Measurements from ENCODE around the gene CLDN4.

The CLDN4 gene

DNA sequence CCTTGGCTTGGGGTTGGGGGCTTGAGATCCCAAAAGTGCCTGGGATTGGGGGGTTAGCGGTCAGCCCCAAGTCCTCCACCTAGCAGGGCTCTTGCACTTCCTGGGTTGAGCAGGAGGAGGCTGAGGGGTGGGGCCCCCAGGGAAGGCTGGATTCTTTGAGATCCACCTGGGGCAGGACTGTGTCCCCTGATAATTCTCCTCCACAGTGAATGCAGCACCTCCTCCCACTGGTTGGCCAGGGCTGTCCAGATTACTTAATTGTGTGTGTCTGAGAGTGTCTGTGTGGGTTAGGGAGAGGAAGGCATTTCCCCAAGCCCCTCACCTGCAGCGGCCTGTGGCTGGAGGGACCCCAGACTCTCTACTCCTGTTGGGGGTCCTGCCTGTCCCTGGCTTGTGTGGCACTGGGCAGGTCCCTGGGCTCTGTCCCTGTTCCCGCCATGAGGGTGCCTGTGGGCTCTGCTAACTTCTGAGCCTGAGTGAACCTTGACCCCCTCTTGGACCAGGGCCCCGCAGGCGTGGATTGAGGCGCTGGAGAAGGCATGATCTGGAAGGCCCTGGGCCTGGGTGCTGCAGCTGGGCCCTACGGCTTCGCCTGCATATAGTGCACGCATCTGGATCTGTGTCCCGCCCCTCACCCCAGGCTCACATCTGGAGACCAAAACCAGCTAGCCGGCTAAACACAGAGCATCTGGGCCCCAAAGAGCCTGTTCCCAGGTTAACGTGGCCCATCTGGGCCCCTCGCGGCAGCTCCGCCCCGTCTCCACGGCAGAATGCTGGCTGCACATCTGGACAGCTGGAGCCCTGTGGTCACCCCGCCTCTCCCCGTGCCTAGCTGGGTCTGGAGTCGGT lies 40.6 kb downstream of the CLDN4 start:
- no peak for DNase-seq (ENCODE audit: low read depth, low spot score)

DNA sequence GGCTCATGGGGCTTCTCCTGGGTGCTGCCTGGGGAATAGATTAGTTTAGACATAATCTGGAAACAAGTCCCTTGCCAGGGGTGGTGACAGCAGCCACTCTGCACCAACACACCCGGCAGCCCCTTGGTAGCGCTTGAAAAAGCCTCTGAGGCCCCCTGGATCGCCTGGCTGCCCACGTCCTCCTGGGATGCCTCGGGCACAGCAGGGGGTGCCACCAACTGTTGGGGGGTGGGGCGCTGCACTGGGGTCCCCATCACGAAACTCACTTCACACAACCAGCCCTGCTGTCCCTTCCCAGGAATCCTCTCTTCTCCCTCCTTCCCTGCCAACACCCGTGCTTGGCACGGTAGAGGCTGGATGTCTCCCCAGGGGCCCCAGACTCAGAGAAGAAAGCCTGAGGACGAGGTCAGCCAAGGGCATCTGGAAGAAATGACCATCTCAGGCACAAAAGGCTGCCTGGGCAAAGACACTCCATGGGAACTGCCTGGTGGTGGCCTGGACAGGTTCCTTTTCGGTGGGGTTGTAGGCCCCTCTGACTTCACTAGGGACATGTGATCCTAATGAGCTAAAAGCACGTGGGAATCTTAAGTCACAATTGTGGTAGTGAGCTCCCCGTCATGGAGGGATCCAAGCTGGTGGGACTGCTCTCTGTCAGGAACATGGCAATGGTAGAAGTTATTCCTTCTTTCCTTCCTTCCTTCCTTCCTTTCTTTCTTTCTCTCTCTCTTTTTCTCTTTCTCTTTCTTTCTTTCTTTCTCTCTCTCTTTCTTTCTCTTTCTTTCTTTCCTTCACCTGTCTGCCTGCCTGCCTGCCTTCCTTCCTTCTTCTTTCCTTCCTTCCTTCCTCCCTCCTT lies 41.5 kb downstream of the CLDN4 start:
- no peak for DNase-seq (ENCODE audit: low read depth, low spot score)

DNA sequence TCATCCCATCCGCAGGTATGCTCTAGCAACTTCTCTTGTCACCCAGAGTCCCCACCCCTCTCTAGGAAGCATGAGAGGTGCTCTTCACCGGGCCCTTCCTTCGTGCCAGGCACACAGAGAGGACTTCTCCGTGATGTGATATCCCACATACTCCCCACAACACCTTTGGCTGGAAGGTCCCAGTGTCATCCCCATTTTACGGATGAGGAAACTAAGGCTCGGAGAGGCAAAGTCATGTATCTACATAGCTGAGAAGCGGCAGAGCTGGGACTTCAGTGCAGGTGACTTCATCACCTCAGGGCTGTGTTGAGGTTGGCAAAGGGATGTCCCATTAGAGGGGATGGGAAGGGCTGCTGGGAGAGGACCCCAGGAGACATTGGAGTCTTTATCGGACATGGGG lies 45.6 kb downstream of the CLDN4 start:
- DNase-seq (ENCODE audit: low read depth, low spot score): no peak

DNA sequence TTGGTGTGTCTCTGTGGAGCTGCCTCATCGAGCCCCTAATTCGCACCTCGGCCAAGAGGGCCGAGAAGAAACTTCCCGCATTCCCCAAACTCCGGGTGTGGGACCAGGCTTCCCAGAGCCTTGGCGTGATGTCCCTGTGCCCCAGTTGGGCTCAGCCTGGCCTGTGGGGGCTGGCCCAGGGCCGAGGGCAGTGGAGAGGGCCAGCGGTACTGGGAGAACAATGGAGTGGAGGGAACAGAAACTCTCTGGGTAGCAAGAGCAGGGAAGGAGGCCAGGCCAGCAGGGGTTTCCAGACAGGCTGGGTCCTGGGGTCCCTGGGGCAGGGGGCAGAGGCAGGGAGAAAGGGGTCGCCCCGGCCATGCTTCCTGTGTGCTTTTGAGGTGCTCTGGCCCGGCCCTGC lies 46.2 kb downstream of the CLDN4 start:
- DNase-seq (ENCODE audit: low read depth, low spot score): no peak

DNA sequence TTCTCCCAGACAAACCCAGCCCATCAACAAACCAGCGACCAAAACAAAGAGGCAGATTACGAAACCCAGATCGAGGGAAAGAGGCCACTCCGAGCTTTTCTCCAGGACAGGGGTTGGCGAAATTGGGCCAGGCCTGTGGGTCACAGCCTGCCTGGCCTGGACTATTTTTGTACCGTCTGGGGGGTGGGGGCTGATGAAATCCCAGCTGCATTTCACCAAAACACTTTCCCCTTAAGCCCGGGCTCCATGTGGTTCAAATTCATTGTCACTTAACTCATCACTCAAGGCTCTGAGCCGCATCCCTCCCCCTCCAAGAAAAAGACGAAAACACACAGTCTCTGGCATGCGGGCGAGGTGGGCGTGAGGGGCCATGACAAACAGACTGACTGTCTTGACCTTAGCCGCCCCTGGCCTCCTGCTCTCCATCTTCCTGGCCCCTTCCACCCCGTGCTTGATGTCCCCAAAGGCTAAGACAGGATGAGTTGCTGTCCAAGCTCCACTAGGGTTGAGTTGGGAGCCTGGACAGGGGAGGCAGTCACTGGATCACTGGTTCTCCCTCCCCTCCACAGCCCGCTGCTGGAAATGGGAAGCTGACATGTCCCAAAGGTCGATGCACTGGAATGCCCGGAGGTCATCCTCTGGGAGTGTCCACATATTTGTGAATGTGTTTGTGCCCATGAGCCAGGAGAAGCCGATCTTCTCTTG lies 49.3 kb downstream of the CLDN4 start:
- DNase-seq (ENCODE audit: low read depth, low spot score): no peak

DNA sequence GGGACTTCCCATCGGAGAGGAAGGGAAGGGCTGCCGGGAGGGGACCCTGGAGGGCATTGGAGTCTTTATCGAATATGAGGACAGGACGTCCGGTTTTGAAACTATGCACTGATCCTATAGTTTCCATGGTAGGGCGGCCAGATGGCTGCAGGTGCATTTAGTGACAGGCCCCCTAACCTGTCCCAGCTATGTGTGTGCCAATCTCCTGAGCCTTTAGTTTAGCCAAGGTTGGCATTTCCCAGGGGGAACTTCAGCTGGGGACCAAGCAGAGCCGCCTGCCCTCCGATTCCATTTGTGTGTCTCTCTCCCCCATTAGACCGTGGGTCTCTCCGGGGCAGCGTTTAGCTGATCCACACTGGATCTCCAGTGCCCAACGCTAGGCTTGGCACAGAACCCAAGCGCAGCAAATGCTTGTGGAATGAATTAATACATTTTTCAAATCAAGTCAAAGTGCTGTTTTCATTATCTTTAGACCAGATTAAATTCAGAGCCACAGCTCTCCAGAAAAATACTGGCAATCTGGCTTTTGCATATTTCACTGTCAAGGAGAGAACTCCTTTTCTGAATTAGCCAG lies 50.0 kb downstream of the CLDN4 start:
- no peak for DNase-seq (ENCODE audit: low read depth, low spot score)

DNA sequence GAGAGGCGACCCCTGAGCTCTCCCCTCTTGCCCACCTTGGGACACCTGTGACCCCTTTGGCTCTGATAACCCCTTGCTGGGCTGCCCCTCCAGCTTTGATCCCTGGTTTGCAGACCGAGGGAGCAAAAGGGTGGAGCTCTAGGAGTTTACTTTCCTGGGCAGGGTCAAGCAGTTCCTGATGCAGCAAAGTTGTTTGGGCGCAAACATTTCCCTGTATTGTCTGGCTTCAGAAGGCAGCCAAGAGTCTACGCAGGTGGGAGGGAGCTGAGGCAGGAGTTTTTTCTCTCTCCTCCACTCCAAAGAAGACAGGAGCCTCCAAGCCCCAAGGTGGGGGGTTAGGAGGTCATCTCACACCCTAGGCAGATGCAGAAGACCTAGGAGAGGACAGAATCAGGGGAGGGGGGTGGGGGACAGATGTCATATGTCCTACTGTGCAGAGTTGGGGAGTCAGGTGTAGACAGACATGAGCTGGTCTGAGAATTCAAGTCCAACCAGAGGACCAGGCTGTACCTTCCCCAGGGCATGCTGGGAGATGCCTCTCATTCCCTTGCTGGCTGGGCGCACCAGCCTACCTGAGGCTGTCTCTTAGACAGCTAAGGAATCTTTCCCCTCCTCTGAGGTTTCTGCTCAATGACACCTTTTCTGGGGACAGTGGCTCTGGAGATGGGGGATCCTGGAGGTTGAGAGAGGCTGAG lies 50.7 kb downstream of the CLDN4 start:
- no peak for DNase-seq (ENCODE audit: low read depth, low spot score)

DNA sequence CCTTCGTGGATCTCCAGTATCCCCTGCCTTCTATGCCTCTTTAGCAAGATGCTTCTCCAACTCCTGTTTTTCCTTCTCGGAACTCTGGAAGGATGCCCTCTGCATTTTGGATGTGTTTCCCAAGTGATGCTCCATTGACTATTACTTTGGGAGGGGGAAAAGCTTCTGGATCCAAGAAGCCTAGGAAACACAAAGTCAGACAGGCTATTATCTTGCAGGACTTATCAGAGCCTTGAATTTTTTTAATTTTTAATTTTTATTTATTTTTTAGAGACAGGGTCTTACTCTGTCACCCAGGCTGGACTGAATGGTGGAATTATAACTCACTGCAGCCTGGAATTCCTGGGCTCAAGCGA lies 51.2 kb downstream of the CLDN4 start:
- no peak for DNase-seq (ENCODE audit: low read depth, low spot score)
